ENCODE measurements around the gene KCNAB1.

- TF ChIP-seq CTCF (conservative IDR thresholded peaks at IDR 0.05) (no peak), EZH2 (IDR thresholded peaks at IDR 0.05; ENCODE audit: low read depth) (no peak)
These were observed 412.4 kb downstream of the KCNAB1 start for GRCh38 chr3:156532730-156533129.

All from PC-9 (cell line).